IgD-negative memory B cell (primary cell): ENCODE measurements around the gene NTSR1. TPM values are rescaled to one million over a fixed set of nuclear protein-coding genes. Genes with fewer than 3 reads are reported as not detected.
A peak's percentile ranks its signal among the peaks of the same experiment; 100 is the strongest.

Source experiments
- H3K27ac Mint-ChIP-seq, 3 donors: one replicate each; pipeline ENCODE4 v1.8.0; 2020 to 2022; ENCODE audit warnings: mild to moderate bottlenecking in 3 of 3, mixed read lengths in 3 of 3, moderate library complexity in 1 of 3
- H3K27me3 Mint-ChIP-seq: one replicate; pipeline ENCODE4 v1.8.0; 2021; ENCODE audit warnings: mixed read lengths
- H3K36me3 Mint-ChIP-seq: one replicate; pipeline ENCODE4 v1.8.0; 2020; ENCODE audit warnings: mild to moderate bottlenecking, mixed read lengths
- H3K4me1 Mint-ChIP-seq, 3 donors: one replicate each; pipeline ENCODE4 v1.8.0; 2020 to 2022; ENCODE audit warnings: mixed read lengths in 3 of 3, mild to moderate bottlenecking in 1 of 3
- H3K4me3 Mint-ChIP-seq, 4 donors: one replicate each; pipeline ENCODE4 v1.8.0; 2020 to 2022; ENCODE audit warnings: mild to moderate bottlenecking in 4 of 4, mixed read lengths in 4 of 4, moderate library complexity in 3 of 4
- H3K9me3 Mint-ChIP-seq, 3 donors: one replicate each; pipeline ENCODE4 v1.8.0; 2020 to 2021; ENCODE audit warnings: mixed read lengths in 3 of 3, mild to moderate bottlenecking in 1 of 3
- polyA plus RNA-seq: library from polyadenylated mRNA; unstranded; fragments of 300-500 nt; fragmentation: Illumina TruSeq; gene quantifications from one replicate; pipeline ENCODE4 v1.2.3, GENCODE V29; 2021

NTSR1 gene
- polyA plus RNA-seq, 1 donor from 2014 or later: not detected

DNA sequence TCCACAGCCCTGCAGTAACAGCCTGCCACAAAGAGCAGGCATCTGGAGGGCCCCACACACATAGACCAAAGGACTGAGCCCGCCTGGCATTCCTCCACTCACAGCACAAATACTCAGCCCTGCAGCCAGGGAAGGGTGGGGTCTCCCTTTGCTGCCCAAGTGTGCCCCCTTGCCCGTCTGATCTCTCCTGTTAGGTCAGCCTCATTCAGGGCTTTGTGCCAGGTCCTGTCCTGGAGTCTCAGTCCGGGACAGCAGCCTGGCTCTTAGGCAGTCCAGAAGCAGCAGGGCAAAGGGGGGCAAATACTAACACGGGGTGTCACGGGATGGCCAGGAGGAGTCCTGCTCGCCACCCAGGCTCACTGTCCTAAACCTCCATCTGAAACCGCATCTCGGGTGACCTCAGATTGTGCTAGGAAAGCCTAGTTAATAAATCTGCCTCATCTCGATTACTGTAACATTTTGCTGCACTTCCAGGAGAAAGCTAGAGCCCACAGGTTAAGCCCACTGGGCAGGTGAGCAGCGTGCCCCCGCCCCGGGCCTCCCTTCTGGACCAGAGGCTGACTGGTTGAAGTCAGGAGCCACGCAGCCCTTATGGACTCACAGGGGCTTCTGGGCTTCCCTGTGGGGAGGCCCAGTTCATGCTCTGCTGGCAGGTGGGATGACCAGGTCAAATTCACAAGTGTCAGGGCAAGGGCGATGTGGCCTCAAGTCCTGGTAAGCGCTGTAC, 92.8 kb downstream of the NTSR1 start:
- Mint-ChIP-seq H3K4me3 (peak overlapping the region in 2 of 4 donors; percentile 48 to 97), H3K4me1 (peaks cover 10 to 17% (median 11%) of the 10 kb centered on the region in 3 donors), H3K36me3 (peaks cover 5% of the 10 kb centered on the region), H3K27me3 (no peaks in the 10 kb centered on the region), H3K27ac (peak overlapping the region in 1 of 3 donors; percentile 88), H3K9me3 (no peaks in the 10 kb centered on the region)

DNA sequence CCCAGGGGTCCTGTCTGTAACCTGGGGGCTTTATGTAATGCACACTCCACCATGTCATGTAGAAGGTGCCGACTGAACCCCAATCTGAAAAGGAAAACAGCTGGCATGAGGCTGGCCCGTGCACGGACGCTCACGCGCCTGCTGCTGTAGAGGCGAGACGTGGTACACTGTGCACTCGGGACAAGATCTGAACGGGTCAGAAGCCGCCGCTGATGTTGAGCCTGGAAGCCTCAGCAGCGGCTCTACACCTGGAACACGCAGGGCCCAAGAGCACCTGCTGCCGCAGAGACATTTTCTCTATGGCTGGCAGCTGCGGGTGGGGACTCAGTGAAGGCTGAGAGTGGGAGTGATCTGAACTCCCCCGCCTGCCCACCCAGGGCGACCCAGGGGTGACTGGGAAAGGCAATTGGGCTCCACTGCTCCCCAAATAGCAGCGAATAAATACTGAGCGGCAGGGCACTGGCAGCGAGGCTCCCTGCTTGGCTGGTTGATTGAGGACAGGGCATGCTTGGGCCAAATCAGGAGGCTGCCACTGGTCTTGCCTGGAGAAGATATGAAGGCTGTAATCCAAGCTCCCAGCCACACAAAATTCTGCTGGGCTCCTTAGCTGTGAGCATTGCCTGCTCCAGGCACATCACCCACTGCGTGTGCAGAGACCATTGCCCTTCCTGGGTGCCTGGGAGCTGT, 93.5 kb downstream of the NTSR1 start:
- no peaks in the 10 kb centered on the region for H3K27me3 Mint-ChIP-seq
- H3K9me3 Mint-ChIP-seq: no peaks in the 10 kb centered on the region
- H3K4me1 Mint-ChIP-seq: peaks cover 11 to 20% (median 13%) of the 10 kb centered on the region in 3 donors
- peak overlapping the region in 1 of 3 donors; percentile 88 for H3K27ac Mint-ChIP-seq
- H3K36me3 Mint-ChIP-seq: peaks cover 5% of the 10 kb centered on the region
- peak overlapping the region in 3 of 4 donors; percentile 41 to 97 (median 48) for H3K4me3 Mint-ChIP-seq

DNA sequence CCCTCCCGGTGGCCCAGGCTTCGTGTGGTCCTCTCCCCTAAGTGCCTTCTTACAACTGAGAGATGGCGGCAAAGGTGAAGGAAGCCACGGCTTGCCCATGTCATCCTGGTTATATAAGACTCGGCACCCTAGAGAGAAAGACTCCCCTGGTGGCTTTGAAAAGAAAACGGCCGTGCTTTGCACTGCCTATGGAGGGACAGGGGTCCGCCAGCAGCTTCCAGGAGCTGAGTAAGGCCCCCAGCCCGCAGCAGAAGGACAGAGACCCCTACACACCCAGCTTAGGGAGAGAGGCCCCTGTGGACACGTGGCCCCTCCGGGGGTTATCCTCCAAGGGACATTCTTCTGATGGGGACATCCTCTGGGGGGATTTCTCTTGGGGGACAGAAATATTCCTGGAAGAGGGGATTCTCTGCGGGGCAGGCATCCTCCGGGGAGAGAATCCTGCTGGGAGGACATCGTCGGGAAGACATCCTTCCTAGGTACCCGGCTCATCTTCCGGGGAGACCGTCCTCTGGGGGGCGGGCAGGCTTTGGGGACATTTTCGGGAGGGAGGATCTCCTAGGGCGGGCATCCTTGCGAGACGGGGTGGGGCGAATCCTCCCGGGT, 95.5 kb downstream of the NTSR1 start:
- H3K27ac Mint-ChIP-seq: peak overlapping the region; percentile 96 to 98 (median 97)
- no peaks in the 10 kb centered on the region for H3K9me3 Mint-ChIP-seq
- H3K4me1 Mint-ChIP-seq: peaks cover 12 to 24% (median 18%) of the 10 kb centered on the region in 3 donors
- peaks cover 4% of the 10 kb centered on the region for H3K36me3 Mint-ChIP-seq
- no peaks in the 10 kb centered on the region for H3K27me3 Mint-ChIP-seq
- H3K4me3 Mint-ChIP-seq: peak overlapping the region; percentile 90 to 100 (median 98)

DNA sequence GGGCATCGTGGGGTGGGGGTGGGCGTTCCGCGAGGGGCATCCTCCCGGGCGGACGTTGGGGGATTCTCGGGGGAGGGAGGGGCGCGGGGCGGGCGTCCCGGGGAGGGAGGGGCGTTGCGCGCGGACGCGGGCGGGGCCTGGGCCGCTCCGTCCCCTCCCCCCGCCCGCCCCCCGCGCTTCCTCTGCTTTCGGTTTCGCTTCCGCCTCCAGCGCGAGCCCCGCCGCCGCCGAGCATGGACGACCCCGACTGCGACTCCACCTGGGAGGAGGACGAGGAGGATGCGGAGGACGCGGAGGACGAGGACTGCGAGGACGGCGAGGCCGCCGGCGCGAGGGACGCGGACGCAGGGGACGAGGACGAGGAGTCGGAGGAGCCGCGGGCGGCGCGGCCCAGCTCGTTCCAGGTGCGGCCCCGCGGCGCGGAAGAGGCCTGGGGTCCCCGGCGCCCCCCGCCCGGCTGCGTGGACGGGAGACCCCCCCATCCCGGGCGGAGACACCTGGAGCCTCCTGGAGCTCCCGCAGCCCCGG, 96.1 kb downstream of the NTSR1 start, which contains the start of gene OGFR:
Gene OGFR, plus strand, starts transcription at position 209 of the 528 bp plus-strand sequence. Its CDS starts 25 bp downstream, at position 234.
- Mint-ChIP-seq H3K27ac (peak within 1 kb of the TSS; percentile 97 to 98 (median 97)), H3K4me1 (peaks cover 12 to 24% (median 18%) of the 10 kb centered on the region in 3 donors), H3K27me3 (no peaks in the 10 kb centered on the region), H3K9me3 (no peaks in the 10 kb centered on the region), H3K36me3 (peaks cover 4% of the 10 kb centered on the region), H3K4me3 (peak within 1 kb of the TSS; percentile 92 to 100 (median 98))

DNA sequence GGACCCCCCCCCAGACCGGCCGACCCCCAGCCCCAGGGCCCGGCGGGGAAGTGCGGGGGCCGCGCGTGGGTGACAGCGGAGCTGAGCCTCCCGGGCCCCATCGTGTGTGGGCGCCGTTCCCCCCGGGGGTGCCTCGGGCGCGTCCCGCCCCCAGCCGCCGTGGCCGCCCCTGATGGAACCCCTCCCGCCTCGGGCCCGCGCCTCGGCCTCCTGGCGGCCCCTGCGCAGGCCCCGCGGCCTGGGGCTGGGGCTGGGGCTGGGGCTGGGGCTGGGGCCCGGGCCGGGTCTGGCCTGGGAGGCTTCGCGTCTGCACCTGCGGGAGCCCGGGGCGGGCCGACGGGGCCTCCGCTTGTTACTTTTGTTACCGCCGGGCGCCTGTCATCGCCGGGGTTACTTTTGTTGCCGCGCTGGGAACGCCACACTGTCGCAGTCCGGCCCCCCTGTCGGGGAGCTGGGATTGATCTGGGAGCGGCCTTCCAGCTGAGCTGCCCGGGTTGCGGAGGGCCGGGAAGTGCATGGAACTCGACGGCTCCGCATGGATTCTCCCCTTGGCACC, 96.6 kb downstream of the NTSR1 start:
- no peaks in the 10 kb centered on the region for H3K27me3 Mint-ChIP-seq
- peaks cover 4% of the 10 kb centered on the region for H3K36me3 Mint-ChIP-seq
- H3K9me3 Mint-ChIP-seq: no peaks in the 10 kb centered on the region
- peaks cover 12 to 24% (median 18%) of the 10 kb centered on the region in 3 donors for H3K4me1 Mint-ChIP-seq
- peak overlapping the region; percentile 74 to 98 (median 80) for H3K27ac Mint-ChIP-seq
- H3K4me3 Mint-ChIP-seq: peak overlapping the region; percentile 79 to 97 (median 86)

DNA sequence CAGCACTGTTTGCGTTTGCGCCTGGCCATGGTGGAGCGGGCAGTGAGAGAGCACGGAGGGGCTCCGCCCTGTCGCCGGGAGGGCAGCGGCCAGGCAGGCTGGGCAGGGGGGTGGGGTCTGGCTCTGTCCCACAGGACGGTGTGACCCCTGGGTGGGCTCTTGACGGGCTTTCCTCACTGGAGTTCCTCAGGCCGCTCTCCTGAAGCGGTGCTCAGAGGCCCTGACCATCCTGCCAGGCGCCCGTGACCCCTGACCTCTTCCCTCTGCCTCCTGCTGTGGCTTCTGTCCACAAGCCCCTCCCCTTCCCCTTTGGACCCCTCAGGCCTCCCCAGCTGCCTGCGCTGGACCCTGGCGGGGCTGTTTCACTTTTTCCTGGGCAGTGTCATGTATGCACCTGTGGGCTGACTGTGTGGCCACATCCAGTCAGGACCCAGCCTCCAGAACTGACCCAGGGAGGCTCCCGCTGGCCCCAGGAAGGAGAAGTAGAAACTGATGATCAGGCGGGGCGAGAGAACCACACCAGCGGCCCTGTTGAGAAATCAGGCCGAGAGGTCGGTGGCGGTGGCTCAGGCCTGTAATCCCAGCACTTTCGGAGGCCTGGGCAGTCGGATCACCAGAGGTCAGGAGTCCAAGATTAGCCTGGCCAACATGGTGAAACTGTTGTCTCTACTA, 97.2 kb downstream of the NTSR1 start:
- H3K9me3 Mint-ChIP-seq: no peaks in the 10 kb centered on the region
- peaks cover 4% of the 10 kb centered on the region for H3K36me3 Mint-ChIP-seq
- H3K4me1 Mint-ChIP-seq: peaks cover 12 to 24% (median 18%) of the 10 kb centered on the region in 3 donors
- no peaks in the 10 kb centered on the region for H3K27me3 Mint-ChIP-seq
- H3K27ac Mint-ChIP-seq: peak overlapping the region; percentile 71 to 80 (median 74)
- H3K4me3 Mint-ChIP-seq: peak overlapping the region; percentile 76 to 90 (median 85)

DNA sequence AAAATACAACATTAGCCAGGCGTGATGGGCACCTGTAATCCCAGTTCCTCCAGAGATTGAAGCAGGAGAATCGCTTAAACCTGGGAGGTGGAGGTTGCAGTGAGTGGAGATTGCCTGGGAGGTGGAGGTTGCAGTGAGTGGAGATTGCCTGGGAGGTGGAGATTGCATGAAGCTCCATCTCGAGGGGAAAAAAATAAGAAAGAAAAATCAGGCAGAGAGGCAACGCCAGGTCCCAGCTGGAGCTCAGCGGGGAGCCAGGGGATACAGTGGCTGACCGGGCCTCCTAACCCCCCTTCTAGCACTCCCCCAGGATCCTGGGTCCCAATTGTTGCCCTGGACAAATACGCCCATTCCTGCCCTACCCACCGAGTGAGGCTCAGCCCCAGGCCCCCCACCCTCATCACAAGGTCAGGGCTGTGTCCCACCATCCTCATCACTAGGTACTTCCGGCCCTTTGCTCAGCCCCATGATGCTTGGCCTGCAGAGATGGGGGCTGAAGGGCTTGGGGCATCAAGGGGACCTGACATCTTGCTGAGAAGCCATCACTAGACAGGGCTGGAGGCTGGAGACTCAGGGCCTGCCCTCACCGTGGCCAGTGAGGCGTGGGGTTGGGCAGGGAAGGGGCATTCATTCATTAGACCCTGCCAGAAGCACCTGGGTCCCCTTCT, 97.9 kb downstream of the NTSR1 start:
- Mint-ChIP-seq H3K9me3 (no peaks in the 10 kb centered on the region), H3K4me3 (peak overlapping the region; percentile 76 to 90 (median 85)), H3K4me1 (peaks cover 12 to 24% (median 16%) of the 10 kb centered on the region in 3 donors), H3K27ac (peak overlapping the region; percentile 67 to 74 (median 71)), H3K27me3 (no peaks in the 10 kb centered on the region), H3K36me3 (peaks cover 4% of the 10 kb centered on the region)

DNA sequence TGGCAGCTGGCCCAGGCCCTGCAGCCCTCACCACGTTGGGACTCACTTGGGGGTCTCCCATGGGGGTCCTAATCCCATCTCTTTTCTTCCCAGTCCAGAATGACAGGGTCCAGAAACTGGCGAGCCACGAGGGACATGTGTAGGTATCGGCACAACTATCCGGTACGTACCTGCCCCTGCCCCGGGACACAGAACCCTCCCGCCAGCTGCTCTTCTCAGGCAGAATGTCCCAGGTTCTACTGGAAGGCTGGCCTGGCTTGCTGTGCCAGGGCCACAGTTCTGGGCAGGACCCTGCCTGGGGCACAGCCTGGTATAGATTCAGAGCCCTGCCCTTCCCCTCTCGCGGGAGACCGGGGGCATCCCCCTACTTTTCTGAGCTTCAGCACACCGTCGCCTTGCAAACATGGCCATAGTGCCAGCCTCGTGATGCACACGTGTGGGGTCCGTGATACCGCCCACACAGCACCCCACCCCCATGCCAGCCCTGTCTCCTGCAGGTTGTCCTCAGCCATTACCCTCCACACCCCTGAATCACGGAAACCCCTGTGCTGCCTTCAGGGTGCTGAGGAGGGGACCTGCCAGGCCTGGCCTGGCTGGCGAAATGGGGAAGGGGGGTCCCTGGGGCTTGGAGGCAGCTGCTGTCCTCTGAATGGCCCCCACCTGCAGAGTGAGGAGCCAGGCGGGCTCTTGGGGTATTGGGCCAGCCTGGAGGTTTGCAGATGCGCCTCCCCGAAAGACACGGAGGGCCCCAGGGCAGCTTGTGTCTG, 99.0 kb downstream of the NTSR1 start:
- peak overlapping the region in 2 of 3 donors; percentile 89 to 93 for H3K27ac Mint-ChIP-seq
- H3K36me3 Mint-ChIP-seq: peaks cover 4% of the 10 kb centered on the region
- H3K27me3 Mint-ChIP-seq: no peaks in the 10 kb centered on the region
- H3K4me1 Mint-ChIP-seq: peaks cover 12 to 24% (median 16%) of the 10 kb centered on the region in 3 donors
- H3K4me3 Mint-ChIP-seq: peak overlapping the region in 2 of 4 donors; percentile 72 to 89
- H3K9me3 Mint-ChIP-seq: no peaks in the 10 kb centered on the region

DNA sequence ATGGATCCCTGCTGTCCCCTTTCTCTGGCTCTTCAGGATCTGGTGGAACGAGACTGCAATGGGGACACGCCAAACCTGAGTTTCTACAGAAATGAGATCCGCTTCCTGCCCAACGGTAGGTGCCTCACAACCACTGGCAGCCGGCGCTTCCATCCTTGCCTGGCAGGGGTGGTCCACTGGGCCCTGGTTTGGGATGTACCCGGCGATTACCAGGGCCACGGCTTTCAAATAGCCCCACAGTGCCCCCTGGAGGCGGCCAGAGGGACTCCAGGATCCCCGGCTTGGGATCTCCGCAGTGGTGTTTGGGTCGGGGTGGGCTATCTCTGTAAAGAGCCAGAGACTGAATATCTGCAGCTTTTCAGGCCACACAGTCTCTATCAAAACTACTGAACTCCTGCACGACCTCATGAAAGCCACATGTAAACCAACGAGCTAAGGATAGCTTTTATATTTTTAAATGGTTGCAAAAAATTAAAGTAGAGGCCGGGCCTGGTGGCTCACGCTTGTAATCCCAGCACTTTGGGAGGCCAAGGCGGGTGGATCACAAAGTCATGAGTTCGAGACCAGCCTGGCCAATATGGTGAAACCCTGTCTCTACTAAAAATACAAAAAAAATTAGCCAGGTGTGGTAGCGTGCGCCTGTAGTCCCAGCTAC, 99.7 kb downstream of the NTSR1 start:
- Mint-ChIP-seq H3K36me3 (peaks cover 4% of the 10 kb centered on the region), H3K27ac (peak overlapping the region in 2 of 3 donors; percentile 89 to 93), H3K4me3 (peak overlapping the region; percentile 63 to 75 (median 68)), H3K27me3 (no peaks in the 10 kb centered on the region), H3K9me3 (no peaks in the 10 kb centered on the region), H3K4me1 (peaks cover 12 to 24% (median 16%) of the 10 kb centered on the region in 3 donors)

DNA sequence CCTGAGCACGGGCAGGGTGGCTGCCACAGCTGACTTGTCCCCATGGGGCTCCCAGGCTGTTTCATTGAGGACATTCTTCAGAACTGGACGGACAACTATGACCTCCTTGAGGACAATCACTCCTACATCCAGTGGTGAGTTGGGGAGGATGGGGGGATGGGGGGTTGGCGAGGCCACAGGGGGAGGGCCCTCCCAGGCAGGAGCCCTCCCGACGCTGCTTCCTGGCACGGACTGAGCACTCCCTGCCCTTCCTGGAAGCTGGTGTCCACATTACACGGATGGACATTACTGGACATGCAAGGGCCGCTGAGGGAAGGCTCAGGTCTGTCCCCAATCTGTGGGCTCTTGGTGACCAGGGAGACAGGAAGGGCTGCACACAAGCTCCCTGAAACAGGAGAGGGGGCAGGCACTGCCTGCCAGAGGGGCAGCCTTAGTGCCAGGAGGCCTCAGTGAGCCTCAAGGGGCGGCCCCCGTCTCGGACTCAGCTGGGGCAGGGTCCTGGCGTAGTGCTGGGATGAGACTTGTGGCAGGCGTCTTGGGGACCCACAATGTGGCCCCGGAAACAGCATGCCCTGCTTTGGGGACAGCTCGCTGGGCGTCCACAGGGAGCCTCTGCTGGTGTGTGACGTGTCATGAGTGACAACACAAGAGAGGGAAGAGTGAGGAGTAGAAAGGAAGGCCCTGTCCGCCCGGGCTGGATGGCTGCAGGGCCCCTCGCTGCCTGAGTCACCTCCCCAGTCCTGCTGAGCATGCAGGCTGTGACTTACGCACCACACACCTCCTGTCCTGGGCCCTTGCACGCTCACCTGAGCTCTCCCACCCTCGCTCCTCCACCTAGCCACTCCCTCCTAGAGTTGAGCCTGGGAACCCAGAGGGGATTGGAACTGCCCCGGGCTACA, 101.1 kb downstream of the NTSR1 start:
- Mint-ChIP-seq H3K9me3 (no peaks in the 10 kb centered on the region), H3K4me3 (peak overlapping the region in 1 of 4 donors; percentile 68), H3K36me3 (peaks cover 4% of the 10 kb centered on the region), H3K27me3 (peaks cover 4% of the 10 kb centered on the region), H3K4me1 (peaks cover 6 to 20% (median 15%) of the 10 kb centered on the region in 3 donors), H3K27ac (no peak overlapping the region)

DNA sequence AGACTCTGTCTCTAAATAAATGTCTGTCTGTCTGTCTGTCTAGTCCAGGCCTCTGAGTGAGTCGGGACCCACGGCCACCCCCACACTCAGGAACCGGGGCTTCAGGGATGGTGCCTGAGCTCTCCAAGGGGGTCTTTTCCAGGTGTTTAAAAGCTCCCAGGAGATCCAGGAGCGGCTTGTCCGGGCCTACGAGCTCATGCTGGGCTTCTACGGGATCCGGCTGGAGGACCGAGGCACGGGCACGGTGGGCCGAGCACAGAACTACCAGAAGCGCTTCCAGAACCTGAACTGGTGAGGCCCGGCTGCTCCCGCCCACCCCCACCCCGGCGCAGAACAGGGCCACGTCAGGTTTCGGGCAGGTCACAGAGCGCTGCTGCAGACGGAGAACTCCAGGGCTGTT, 102.7 kb downstream of the NTSR1 start:
- H3K4me1 Mint-ChIP-seq: peaks cover 6 to 22% (median 16%) of the 10 kb centered on the region in 3 donors
- no peaks in the 10 kb centered on the region for H3K9me3 Mint-ChIP-seq
- H3K4me3 Mint-ChIP-seq: no peak overlapping the region
- peaks cover 4% of the 10 kb centered on the region for H3K36me3 Mint-ChIP-seq
- H3K27me3 Mint-ChIP-seq: peaks cover 16% of the 10 kb centered on the region
- H3K27ac Mint-ChIP-seq: no peak overlapping the region

DNA sequence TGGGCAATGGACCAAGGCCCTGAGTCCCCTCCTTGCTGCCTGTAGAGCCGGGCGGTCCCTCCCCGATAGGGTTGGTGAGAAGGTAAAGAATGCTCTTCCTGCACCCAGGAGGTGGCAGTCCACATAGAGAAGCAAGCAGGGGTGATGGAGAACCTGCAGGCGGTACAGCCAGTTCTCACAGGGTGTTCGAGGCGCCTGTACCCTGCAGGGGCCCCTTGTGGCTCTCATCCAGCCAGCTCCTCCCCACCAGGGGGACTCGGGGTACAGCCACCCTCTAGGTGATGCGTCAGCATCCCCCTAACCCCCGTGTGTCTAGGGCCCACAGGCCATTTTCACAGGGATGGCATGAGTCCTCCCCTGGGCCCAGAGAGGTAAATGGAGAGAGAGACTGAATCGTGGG, 103.1 kb downstream of the NTSR1 start:
- peaks cover 18% of the 10 kb centered on the region for H3K27me3 Mint-ChIP-seq
- no peak overlapping the region for H3K4me3 Mint-ChIP-seq
- H3K9me3 Mint-ChIP-seq: no peaks in the 10 kb centered on the region
- peak overlapping the region in 1 of 3 donors; percentile 82 for H3K27ac Mint-ChIP-seq
- peaks cover 4% of the 10 kb centered on the region for H3K36me3 Mint-ChIP-seq
- H3K4me1 Mint-ChIP-seq: peaks cover 6 to 20% (median 15%) of the 10 kb centered on the region in 3 donors
